Mucosa of rectum (tissue), 2 donors: ENCODE measurements around the gene SLC6A11.

ENCODE experiments used
- H3K27ac ChIP-seq, 2 donors: one replicate each; pipeline ENCODE4 v1.7.0; 2013; ENCODE audit warnings: inconsistent platforms in 2 of 2, low read depth in 2 of 2, low read length in 2 of 2
- H3K27me3 ChIP-seq, 2 donors: one replicate each; pipeline ENCODE4 v1.7.0; 2013; ENCODE audit warnings: low read length in 2 of 2; ENCODE audit not compliant: control insufficient read depth in 2 of 2, insufficient read depth in 2 of 2
- H3K36me3 ChIP-seq, 2 donors: one replicate each; pipeline ENCODE4 v1.7.0; 2013; ENCODE audit warnings: low read length in 2 of 2; ENCODE audit not compliant: control insufficient read depth in 2 of 2, insufficient read depth in 2 of 2
- H3K4me1 ChIP-seq, 2 donors: one replicate each; pipeline ENCODE4 v1.7.0; 2013; ENCODE audit warnings: low read length in 2 of 2, mild to moderate bottlenecking in 1 of 2; ENCODE audit not compliant: control insufficient read depth in 2 of 2, insufficient read depth in 2 of 2
- H3K4me3 ChIP-seq, 2 donors: one replicate each; pipeline ENCODE4 v1.7.0; 2013; ENCODE audit warnings: low read length in 2 of 2
- H3K9ac ChIP-seq, 2 donors: one replicate each; pipeline ENCODE4 v1.7.0; 2013; ENCODE audit warnings: low read length in 2 of 2, low read depth in 1 of 2, mild to moderate bottlenecking in 1 of 2
- H3K9me3 ChIP-seq, 2 donors: one replicate each; pipeline ENCODE4 v1.7.0; 2013; ENCODE audit warnings: low read length in 2 of 2; ENCODE audit not compliant: control insufficient read depth in 2 of 2
- donor health status: healthy.
- donor health status: Normal muscosa, but diverticular disease.

SLC6A11 gene

GRCh38 chr3:10911350-10912002, 95.4 kb downstream of the SLC6A11 start:
- Histone ChIP-seq H3K4me1 (no peaks in the 10 kb centered on the region), H3K9me3 (peaks cover 6 to 10% of the 10 kb centered on the region in 2 donors), H3K4me3 (no peak overlapping the region), H3K27ac (no peak overlapping the region), H3K36me3 (no peaks in the 10 kb centered on the region), H3K9ac (no peak overlapping the region), H3K27me3 (no peaks in the 10 kb centered on the region)

- H3K27ac ChIP-seq = no peak overlapping the region
- no peaks in the 10 kb centered on the region for H3K4me1 ChIP-seq
- no peaks in the 10 kb centered on the region for H3K27me3 ChIP-seq
- H3K36me3 ChIP-seq = no peaks in the 10 kb centered on the region
- no peak overlapping the region for H3K4me3 ChIP-seq
- H3K9me3 ChIP-seq = peaks cover 2 to 3% of the 10 kb centered on the region in 2 donors
- H3K9ac ChIP-seq = no peak overlapping the region
These were observed 96.8 kb downstream of the SLC6A11 start for GRCh38 chr3:10912786-10913185.

DNA sequence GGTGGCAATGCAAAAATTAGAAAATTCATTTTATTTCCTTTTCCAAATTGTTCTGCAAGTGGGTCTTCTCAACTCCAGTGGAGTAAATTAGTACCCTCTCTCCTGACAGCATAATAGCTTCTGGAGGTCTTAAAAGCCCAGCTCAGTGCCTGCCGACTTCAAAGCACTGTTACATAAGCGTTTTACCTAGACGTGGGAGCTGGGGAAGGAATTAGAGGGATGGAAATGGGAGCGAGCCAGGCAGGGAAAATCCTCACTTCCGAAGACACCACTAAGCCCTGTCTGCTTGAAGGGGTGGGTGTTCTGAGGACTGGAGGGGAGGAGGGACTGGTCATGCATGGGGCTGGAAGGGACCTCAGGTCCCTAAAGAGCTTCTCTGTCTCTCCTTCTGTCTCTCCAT, 99.3 kb downstream of the SLC6A11 start:
- H3K27me3 ChIP-seq = no peaks in the 10 kb centered on the region
- no peaks in the 10 kb centered on the region for H3K9me3 ChIP-seq
- no peak overlapping the region for H3K4me3 ChIP-seq
- no peak overlapping the region for H3K27ac ChIP-seq
- H3K36me3 ChIP-seq = no peaks in the 10 kb centered on the region
- H3K9ac ChIP-seq = no peak overlapping the region
- no peaks in the 10 kb centered on the region for H3K4me1 ChIP-seq

DNA sequence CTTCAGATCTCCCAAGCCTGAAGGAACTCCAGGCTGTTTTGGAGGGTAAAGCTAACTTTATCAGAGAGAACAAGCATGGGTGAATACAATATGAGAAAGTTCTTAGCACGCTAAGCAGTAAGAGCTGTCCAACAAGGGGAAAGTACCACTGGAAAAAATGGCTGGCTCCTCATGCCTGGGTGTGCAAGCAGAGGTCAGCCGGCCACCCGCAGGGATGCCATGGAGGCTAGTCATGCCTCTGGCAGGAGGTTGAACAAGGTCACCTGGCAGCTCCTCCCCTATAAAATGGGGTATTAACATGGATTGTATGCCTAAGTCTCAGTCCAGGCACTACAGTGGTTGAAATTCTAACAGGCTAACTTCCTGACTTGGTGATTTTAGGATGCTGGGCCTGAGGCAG, 101.1 kb downstream of the SLC6A11 start:
- Histone ChIP-seq H3K4me3 (no peak overlapping the region), H3K27ac (no peak overlapping the region), H3K9me3 (no peaks in the 10 kb centered on the region), H3K27me3 (no peaks in the 10 kb centered on the region), H3K36me3 (no peaks in the 10 kb centered on the region), H3K4me1 (no peaks in the 10 kb centered on the region), H3K9ac (no peak overlapping the region)

- no peaks in the 10 kb centered on the region for H3K36me3 ChIP-seq
- no peaks in the 10 kb centered on the region for H3K4me1 ChIP-seq
- H3K9me3 ChIP-seq = no peaks in the 10 kb centered on the region
- no peak overlapping the region for H3K27ac ChIP-seq
- H3K4me3 ChIP-seq = no peak overlapping the region
- H3K9ac ChIP-seq = no peak overlapping the region
- no peaks in the 10 kb centered on the region for H3K27me3 ChIP-seq
These were observed 102.0 kb downstream of the SLC6A11 start for GRCh38 chr3:10918011-10918410.

DNA sequence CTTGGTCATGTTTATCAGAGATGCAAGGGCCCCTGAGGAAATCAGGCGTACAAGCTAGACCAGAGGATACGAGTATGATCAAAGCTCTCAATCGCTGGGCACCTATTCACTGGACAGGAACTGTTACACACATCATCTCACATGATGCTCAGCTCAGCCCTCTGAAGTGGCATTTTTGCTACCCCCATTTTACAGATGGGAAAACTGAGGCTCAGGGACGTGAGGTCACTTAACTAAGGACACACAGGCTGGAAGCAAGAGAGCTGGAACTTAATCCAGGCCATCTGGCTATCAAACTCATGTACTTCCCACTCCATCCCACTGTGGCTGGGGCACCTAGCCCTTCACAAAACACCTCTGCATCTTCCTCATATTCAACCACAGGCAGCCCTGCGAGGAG, 103.6 kb downstream of the SLC6A11 start:
- Histone ChIP-seq H3K4me1 (no peaks in the 10 kb centered on the region), H3K9me3 (no peaks in the 10 kb centered on the region), H3K27ac (no peak overlapping the region), H3K36me3 (no peaks in the 10 kb centered on the region), H3K27me3 (no peaks in the 10 kb centered on the region), H3K9ac (no peak overlapping the region), H3K4me3 (no peak overlapping the region)

- no peaks in the 10 kb centered on the region for H3K9me3 ChIP-seq
- H3K4me3 ChIP-seq = no peak overlapping the region
- no peaks in the 10 kb centered on the region for H3K36me3 ChIP-seq
- no peak overlapping the region for H3K9ac ChIP-seq
- no peak overlapping the region for H3K27ac ChIP-seq
- no peaks in the 10 kb centered on the region for H3K4me1 ChIP-seq
- no peaks in the 10 kb centered on the region for H3K27me3 ChIP-seq
These were observed 109.6 kb downstream of the SLC6A11 start for GRCh38 chr3:10925436-10926255.

DNA sequence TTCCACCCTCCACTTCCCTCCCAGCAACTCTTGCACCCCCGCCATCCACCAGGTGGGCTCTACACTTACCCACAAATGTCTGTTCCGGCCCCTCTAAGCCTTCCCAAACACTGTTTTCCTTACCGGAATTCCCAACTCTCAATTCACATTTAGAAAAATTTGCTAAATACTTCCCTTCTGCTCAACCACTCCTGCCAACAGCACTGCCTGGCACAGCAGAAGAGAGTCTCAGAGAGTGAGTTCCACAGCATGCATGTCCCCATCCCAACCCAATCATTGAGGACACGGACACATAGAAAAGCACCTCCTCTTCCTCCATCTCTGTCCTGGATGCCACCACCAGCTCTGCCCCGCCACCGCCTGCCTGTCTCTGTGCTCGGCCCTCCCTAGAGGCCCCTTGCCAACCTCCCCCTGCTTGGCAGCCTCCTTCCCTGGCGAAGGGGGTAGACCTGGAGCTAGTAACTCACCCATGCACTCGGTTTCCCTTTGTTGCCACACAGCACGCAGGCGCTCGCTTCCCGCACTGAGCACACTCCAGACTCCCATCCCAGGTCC, 110.3 kb downstream of the SLC6A11 start:
- Histone ChIP-seq H3K27me3 (no peaks in the 10 kb centered on the region), H3K36me3 (no peaks in the 10 kb centered on the region), H3K9me3 (no peaks in the 10 kb centered on the region), H3K4me1 (no peaks in the 10 kb centered on the region), H3K9ac (no peak overlapping the region), H3K27ac (no peak overlapping the region), H3K4me3 (no peak overlapping the region)

GRCh38 chr3:10926811-10927521, 110.9 kb downstream of the SLC6A11 start:
- Histone ChIP-seq H3K9me3 (no peaks in the 10 kb centered on the region), H3K4me3 (no peak overlapping the region), H3K4me1 (no peaks in the 10 kb centered on the region), H3K27me3 (no peaks in the 10 kb centered on the region), H3K27ac (no peak overlapping the region), H3K9ac (no peak overlapping the region), H3K36me3 (no peaks in the 10 kb centered on the region)

DNA sequence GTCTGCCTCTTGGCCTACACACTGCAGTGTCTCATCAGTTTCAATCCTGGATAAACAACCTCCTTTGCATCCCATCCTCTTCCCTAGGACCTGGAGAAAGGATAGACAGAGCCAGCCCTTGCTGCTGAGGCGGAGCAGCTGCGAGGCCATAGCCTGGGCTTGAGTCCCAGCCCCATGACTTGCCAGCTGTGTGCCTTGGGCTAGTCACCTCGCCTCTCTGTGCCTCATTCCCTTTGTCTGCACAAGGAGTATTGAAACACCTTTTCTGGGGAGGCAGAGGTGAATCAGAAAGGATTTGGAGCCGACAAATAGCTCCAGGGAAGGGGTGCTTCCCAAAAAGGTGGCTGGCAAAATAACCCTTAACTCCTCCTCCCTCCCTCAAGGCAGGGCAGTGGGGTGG, 111.5 kb downstream of the SLC6A11 start:
- Histone ChIP-seq H3K4me1 (no peaks in the 10 kb centered on the region), H3K9me3 (no peaks in the 10 kb centered on the region), H3K27me3 (no peaks in the 10 kb centered on the region), H3K27ac (no peak overlapping the region), H3K36me3 (no peaks in the 10 kb centered on the region), H3K4me3 (no peak overlapping the region), H3K9ac (no peak overlapping the region)
